DMS153 treated with DMSO at 0.1 percent for 48 hours (cell line): ENCODE data around the gene G6PC3.

Experiments
- DNase-seq: peaks from one replicate; lab custom pipeline; 2025; ENCODE audit not compliant: unreplicated experiment; lab: John Stamatoyannopoulos, UW

G6PC3 gene

GRCh38 chr17:44121997-44122815 is 51.7 kb downstream of the G6PC3 start:
- no peak for DNase-seq

GRCh38 chr17:44122816-44123355 is 52.4 kb downstream of the G6PC3 start:
- DNase-seq: no peak

- DNase-seq: peak; percentile 92
Measured at GRCh38 chr17:44123356-44124117, 53.0 kb downstream of the G6PC3 start, which contains the start of gene HDAC5. Gene HDAC5, minus strand, starts transcription at chr17:44123641. Its CDS starts 6,126 bp downstream, at chr17:44117515.

GRCh38 chr17:44124118-44124438 is 53.5 kb downstream of the G6PC3 start:
- no peak for DNase-seq
